Naive thymus-derived CD8-positive, alpha-beta T cell (primary cell): ENCODE measurements around the gene ARL15. TPM values are rescaled to one million over a fixed set of nuclear protein-coding genes. Genes with fewer than 3 reads are reported as not detected.
A peak's percentile ranks its signal among the peaks of the same experiment; 100 is the strongest.

Source experiments
- ATAC-seq, 2 donors: fragments of 150-1000 bp; cut with Tn5 transposase in 1 of 2; sonication (Bioruptor Pico), chemical (Tn5 transposase) in 1 of 2; 1 replicate in 1 of 2; 2 replicates in 1 of 2; pipeline ENCODE4 v1.10.0; 2021; ENCODE audit warnings: mild to moderate bottlenecking in 2 of 2, moderate library complexity in 2 of 2
- POLR2A ChIA-PET: fragments of 350-600 bp; sonication (Branson Sonifier 250); formaldehyde crosslinking; loops from one replicate; lab custom pipeline; 2021; ENCODE audit warnings: antibody characterized with exemption; lab: Charles Lee
- DNase-seq, 10 donors: peaks; one replicate each; pipeline versions ENCODE4 v3.0.0 to v3.0.0-alpha.2; 2020 to 2022
- H3K27ac Mint-ChIP-seq, 10 donors: one replicate each; pipeline ENCODE4 v1.8.0; 2020 to 2022; ENCODE audit warnings: mild to moderate bottlenecking in 10 of 10, mixed read lengths in 10 of 10, moderate library complexity in 4 of 10, inconsistent platforms in 1 of 10
- H3K27me3 Mint-ChIP-seq, 5 donors: one replicate each; pipeline ENCODE4 v1.8.0; 2021 to 2022; ENCODE audit warnings: mixed read lengths in 5 of 5
- H3K36me3 Mint-ChIP-seq, 3 donors: one replicate each; pipeline ENCODE4 v1.8.0; 2020 to 2022; ENCODE audit warnings: mixed read lengths in 3 of 3, mild to moderate bottlenecking in 2 of 3, inconsistent platforms in 1 of 3
- H3K4me1 Mint-ChIP-seq, 4 donors: one replicate each; pipeline ENCODE4 v1.8.0; 2021 to 2022; ENCODE audit warnings: mixed read lengths in 4 of 4
- H3K4me3 Mint-ChIP-seq, 10 donors: one replicate each; pipeline ENCODE4 v1.8.0; 2020 to 2022; ENCODE audit warnings: mild to moderate bottlenecking in 10 of 10, mixed read lengths in 10 of 10, moderate library complexity in 6 of 10, inconsistent platforms in 1 of 10
- H3K9me3 Mint-ChIP-seq, 9 donors: one replicate each; pipeline ENCODE4 v1.8.0; 2020 to 2022; ENCODE audit warnings: mixed read lengths in 9 of 9, mild to moderate bottlenecking in 3 of 9, inconsistent platforms in 1 of 9, moderate library complexity in 1 of 9
- polyA plus RNA-seq, 3 donors: library from polyadenylated mRNA; unstranded; fragments of 300-500 nt; fragmentation: Illumina TruSeq; gene quantifications; one replicate each; pipeline ENCODE4 v1.2.3, GENCODE V29; 2021
- total RNA-seq, 8 experiments: library from RNA in 2 of 8; stranded (reverse) in 2 of 8; gene quantifications; one replicate each; pipeline ENCODE4 v1.2.3 and lab custom pipeline; 2021 to 2026

ARL15 gene
- total and polyA plus RNA-seq, 5 experiments from 2014 or later, result 9.9 to 15.2 (median 12.4) TPM

DNA sequence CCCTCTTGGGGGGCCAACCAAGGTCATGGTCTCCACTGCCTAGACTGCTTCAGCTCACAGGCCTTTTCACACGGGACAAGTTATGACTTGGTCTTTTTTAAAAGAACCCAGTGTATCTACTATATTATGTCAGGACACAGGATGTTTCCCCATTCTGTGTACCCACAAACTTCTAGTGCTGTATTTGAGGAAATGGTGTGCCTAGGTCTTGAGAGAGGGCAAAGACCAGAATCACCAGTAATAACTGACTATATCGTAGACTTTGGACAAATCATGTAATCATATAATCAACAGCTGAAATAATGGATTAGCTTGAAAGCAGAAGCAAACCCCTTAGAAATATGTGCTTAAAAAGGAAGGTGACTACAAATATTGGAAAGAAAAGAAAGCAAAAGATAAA, 133.3 kb downstream of the ARL15 start:
- H3K9me3 Mint-ChIP-seq, result peaks cover 4 to 35% (median 14%) of the 10 kb centered on the region in 9 donors
- H3K4me3 Mint-ChIP-seq, result no peak overlapping the region
- ATAC-seq (no peak), DNase-seq (no peak)
- H3K36me3 Mint-ChIP-seq, result peaks cover 9 to 43% (median 23%) of the 10 kb centered on the region in 3 donors
- no peaks in the 10 kb centered on the region for H3K27me3 Mint-ChIP-seq
- POLR2A ChIA-PET, result no interaction called here
- peaks cover 8 to 34% (median 11%) of the 10 kb centered on the region in 4 donors for H3K4me1 Mint-ChIP-seq
- H3K27ac Mint-ChIP-seq, result no peak overlapping the region

DNA sequence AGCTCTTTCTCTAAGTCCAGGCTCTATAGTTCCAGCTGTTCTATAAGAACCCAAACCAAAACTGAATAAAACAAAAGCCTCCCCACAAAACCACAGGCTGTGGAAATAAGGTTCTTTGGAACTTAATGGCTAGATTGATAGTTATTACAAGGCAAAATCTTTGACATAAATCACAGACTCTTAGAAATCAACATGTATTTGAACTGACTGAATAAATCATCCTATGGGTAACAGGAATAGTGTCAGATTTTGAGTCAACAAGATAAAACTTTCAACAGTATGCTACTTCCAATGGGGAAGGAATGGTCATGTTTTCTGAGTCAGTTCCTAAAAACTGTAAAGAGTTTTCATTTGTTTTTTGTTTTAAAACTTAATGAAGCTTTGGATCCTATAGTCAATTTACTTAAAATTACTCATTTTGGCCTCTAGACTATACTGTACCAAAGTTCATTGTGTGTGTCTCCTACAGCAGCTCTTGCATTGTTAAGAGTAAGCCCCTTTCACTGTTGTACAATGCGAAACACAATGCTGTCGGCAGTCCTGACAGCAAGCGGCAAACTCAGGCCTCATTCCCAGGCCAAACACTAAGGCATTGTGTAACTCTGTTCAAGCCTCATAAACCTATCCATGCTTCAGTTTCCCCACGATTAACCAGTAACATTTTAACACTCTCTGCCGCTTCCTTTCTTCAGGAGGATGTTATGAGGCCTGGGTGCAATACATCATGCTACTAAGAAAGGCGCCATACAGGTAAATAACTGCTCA, 134.1 kb downstream of the ARL15 start:
- H3K9me3 Mint-ChIP-seq, result peaks cover 4 to 35% (median 14%) of the 10 kb centered on the region in 9 donors
- peaks cover 8 to 34% (median 12%) of the 10 kb centered on the region in 4 donors for H3K4me1 Mint-ChIP-seq
- peaks cover 10 to 46% (median 23%) of the 10 kb centered on the region in 3 donors for H3K36me3 Mint-ChIP-seq
- peak overlapping the region in 1 of 10 donors; percentile 57 for H3K4me3 Mint-ChIP-seq
- H3K27me3 Mint-ChIP-seq, result no peaks in the 10 kb centered on the region
- POLR2A ChIA-PET, result no interaction called here
- DNase-seq (no peak), ATAC-seq (no peak)
- H3K27ac Mint-ChIP-seq, result peak overlapping the region in 1 of 10 donors; percentile 37

DNA sequence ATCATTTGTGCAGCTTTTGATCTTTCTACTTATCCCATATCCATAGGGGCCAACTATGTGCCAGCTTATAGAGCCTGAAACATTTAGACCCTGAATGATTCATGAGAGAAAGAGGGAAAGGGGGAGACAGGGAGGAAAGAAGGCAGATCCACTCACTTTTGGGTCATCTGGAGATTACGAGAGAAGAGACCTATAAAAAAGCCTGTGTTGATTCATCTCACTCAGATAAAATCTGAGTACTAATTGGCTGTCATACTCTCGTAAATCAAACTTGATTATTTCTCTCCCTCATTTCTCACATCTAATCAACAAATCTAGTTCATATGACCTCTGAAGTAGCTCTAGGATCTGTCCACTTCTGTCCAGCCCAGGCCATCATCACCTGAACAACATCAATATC, 137.1 kb downstream of the ARL15 start:
- no peak for DNase-seq
- Mint-ChIP-seq H3K4me3 (no peak overlapping the region), H3K27me3 (no peaks in the 10 kb centered on the region), H3K27ac (peak overlapping the region in 1 of 10 donors; percentile 7), H3K4me1 (peaks cover 7 to 33% (median 16%) of the 10 kb centered on the region in 4 donors), H3K9me3 (peaks cover 4 to 35% (median 14%) of the 10 kb centered on the region in 9 donors), H3K36me3 (peaks cover 35 to 56% (median 43%) of the 10 kb centered on the region in 3 donors)
- no peak for ATAC-seq
- POLR2A ChIA-PET, result no interaction called here

DNA sequence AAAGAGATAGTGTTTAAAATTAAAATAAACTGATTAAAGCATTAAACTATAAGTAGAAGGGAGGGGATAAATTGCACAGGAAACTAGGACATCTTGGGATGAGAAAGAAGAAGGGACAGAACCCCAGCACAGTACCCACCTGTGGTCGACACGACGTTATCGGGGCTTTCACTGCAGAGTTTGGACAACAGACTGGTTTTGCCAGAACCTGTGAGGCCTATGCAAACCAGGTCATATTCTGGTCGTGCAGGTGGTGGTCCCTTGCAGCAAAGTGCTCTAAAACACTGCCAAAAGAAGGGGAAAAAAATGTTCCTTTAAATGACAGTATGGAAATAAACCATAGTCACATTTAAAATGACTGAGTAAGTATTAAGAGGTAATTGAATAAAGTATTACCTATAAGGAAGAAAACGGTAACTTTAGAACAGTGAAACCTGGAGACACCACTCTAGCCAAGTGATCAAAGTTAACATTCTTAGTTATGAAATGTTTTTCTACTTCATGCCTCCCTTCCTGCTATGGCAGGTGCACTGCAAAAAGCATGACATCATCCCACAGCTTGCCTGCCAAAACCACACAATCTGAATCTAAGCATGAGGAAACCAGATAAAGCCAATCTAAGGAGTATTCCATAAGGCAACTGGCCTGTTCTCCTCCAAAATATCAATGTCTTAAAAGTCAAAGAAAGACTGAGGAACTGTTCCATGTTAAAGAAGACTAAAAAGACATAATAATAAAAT, 138.6 kb downstream of the ARL15 start:
- Mint-ChIP-seq H3K36me3 (peaks cover 49 to 68% (median 53%) of the 10 kb centered on the region in 3 donors), H3K9me3 (peaks cover 6 to 32% (median 14%) of the 10 kb centered on the region in 9 donors), H3K27me3 (no peaks in the 10 kb centered on the region), H3K4me1 (peaks cover 4 to 21% (median 12%) of the 10 kb centered on the region in 4 donors), H3K4me3 (no peak overlapping the region), H3K27ac (no peak overlapping the region)
- ATAC-seq, result no peak
- POLR2A ChIA-PET, result no interaction called here
- no peak for DNase-seq

DNA sequence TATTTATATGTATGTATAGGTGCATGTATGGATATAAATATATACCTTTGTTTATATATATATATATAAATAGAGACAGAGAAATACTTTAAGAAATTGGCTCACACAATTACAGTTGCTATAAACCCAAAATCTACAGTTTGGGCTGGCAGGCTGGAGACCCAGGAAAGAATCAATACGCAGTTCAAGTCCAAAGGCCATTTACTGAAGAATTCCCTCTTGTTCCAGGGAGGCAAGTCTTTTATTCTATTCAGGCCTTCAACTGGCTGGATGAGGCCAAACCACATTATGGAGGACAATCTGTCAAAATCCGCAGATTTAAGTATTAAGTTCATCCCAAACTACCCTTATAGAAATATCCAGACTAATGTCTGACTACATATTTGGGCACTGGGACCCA, 144.7 kb downstream of the ARL15 start:
- H3K4me1 Mint-ChIP-seq, result peaks cover 0 to 16% (median 0%) of the 10 kb centered on the region in 4 donors
- no peak overlapping the region for H3K27ac Mint-ChIP-seq
- no peaks in the 10 kb centered on the region for H3K27me3 Mint-ChIP-seq
- POLR2A ChIA-PET, result no interaction called here
- ATAC-seq (no peak), DNase-seq (no peak)
- H3K9me3 Mint-ChIP-seq, result peaks cover 0 to 17% (median 5%) of the 10 kb centered on the region in 9 donors
- peaks cover 42 to 53% (median 42%) of the 10 kb centered on the region in 3 donors for H3K36me3 Mint-ChIP-seq
- H3K4me3 Mint-ChIP-seq, result no peak overlapping the region

DNA sequence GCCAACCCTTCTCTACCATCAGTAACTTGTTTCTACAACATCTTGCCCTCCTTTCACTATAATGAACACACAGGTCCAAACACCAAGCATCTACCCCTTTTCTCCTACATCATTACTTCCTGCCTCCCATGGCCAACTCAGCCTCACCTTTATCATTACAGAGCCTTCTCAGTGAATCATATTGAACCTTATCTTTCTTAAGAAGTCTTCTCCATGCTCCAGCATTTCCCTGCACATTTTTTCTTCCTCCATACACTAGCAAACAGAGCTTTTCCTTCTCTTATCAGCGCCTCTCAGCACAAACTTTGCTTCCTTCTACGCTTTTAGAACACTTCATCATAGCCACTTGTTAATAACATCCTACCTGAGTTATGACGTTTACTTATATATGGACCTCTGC, 148.2 kb downstream of the ARL15 start:
- ATAC-seq (no peak), DNase-seq (no peak)
- POLR2A ChIA-PET, result interaction anchor here (0.6 kb wide), 1 partner anchor 679 kb away, joined by 3 read pairs; no protein-coding TSS in a partner anchor
- H3K4me1 Mint-ChIP-seq, result peaks cover 0 to 9% (median under 1%) of the 10 kb centered on the region in 4 donors
- H3K27me3 Mint-ChIP-seq, result no peaks in the 10 kb centered on the region
- H3K4me3 Mint-ChIP-seq, result no peak overlapping the region
- peaks cover 18 to 27% (median 24%) of the 10 kb centered on the region in 3 donors for H3K36me3 Mint-ChIP-seq
- H3K27ac Mint-ChIP-seq, result peak overlapping the region in 2 of 10 donors; percentile 4 to 9
- H3K9me3 Mint-ChIP-seq, result peaks cover 0 to 13% (median 5%) of the 10 kb centered on the region in 9 donors

DNA sequence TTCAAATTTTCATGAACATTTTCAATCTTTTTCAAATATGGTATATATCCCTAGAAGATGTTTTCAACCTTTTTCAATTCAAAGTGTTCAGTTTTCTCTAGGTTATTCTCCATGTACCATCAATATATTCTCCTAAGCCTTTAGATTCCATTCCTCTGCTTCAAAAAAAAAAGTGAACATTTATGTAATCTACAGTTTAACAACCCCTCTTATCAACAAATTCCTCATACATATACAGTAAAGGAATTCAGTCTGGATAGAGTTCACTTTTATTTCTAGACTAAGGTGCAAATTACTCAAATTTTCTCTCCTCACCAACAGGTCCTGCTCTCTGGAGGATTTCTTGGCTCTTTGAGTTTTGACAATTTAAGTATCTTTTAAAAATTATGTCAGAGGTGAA, 150.0 kb downstream of the ARL15 start:
- H3K27ac Mint-ChIP-seq, result no peak overlapping the region
- H3K27me3 Mint-ChIP-seq, result no peaks in the 10 kb centered on the region
- H3K4me1 Mint-ChIP-seq, result peaks cover 0 to 9% (median under 1%) of the 10 kb centered on the region in 4 donors
- H3K9me3 Mint-ChIP-seq, result peaks cover 0 to 9% (median 0%) of the 10 kb centered on the region in 9 donors
- ATAC-seq, result no peak
- no peak for DNase-seq
- H3K36me3 Mint-ChIP-seq, result peaks cover 9 to 23% (median 22%) of the 10 kb centered on the region in 3 donors
- POLR2A ChIA-PET, result no interaction called here
- no peak overlapping the region for H3K4me3 Mint-ChIP-seq

DNA sequence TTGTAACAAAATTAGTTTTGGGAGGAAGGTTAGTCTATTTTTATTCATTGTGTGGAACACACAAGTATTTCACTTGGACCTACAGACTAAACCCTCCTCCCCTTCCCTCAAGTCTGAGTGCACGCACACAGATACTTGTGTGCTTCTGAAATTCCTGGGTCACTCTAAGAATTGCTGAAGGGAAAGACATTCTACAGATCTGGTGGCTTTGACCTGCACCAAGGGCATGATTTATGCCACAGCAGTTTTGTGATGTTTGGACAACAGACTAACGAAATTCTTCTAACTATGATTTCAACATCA, 150.5 kb downstream of the ARL15 start:
- no peaks in the 10 kb centered on the region for H3K27me3 Mint-ChIP-seq
- no peak overlapping the region for H3K4me3 Mint-ChIP-seq
- peaks cover 0 to 8% (median 0%) of the 10 kb centered on the region in 9 donors for H3K9me3 Mint-ChIP-seq
- ATAC-seq, result no peak
- POLR2A ChIA-PET, result no interaction called here
- peaks cover 0 to 9% (median under 1%) of the 10 kb centered on the region in 4 donors for H3K4me1 Mint-ChIP-seq
- H3K27ac Mint-ChIP-seq, result no peak overlapping the region
- H3K36me3 Mint-ChIP-seq, result peaks cover 7 to 23% (median 22%) of the 10 kb centered on the region in 3 donors
- no peak for DNase-seq

DNA sequence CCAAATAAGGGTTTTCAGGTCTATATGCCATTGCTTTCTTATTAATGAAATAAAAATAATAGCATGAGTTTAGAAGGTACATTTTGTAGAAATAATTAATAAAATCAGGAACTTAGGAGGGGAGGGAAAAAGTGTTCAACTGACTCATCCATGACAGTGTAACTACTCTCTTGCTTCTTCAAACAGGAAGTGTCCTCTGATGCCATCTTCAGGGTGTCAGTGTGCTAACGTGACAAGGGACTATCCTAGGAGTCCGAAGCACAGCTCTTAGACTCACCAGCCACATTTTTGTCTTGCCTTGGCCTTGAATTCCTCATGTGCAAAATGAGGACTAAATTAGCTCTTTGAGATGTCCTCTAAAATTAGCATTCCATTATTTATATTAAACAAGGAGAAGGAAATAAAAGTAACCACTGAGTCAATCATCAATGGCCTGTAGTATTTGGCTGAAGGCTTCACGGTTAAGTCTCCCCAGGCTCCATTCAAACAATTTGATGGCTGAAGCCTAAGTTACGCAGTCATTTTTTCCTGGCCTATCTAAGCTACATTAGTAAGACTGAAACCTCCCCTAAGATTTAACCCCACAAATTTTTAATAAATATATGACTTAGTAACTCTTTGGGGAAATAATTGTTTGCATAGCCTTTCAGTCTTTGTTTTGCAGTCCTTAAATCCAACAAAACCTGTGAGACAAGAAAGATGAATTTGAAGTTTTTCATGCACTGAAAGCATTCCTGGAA, 151.1 kb downstream of the ARL15 start:
- DNase-seq, result no peak
- Mint-ChIP-seq H3K4me1 (peaks cover 0 to 9% (median under 1%) of the 10 kb centered on the region in 4 donors), H3K9me3 (peaks cover 0 to 6% (median 0%) of the 10 kb centered on the region in 9 donors), H3K27ac (no peak overlapping the region), H3K36me3 (peaks cover 2 to 25% (median 21%) of the 10 kb centered on the region in 3 donors), H3K27me3 (no peaks in the 10 kb centered on the region), H3K4me3 (no peak overlapping the region)
- POLR2A ChIA-PET, result no interaction called here
- ATAC-seq, result no peak

DNA sequence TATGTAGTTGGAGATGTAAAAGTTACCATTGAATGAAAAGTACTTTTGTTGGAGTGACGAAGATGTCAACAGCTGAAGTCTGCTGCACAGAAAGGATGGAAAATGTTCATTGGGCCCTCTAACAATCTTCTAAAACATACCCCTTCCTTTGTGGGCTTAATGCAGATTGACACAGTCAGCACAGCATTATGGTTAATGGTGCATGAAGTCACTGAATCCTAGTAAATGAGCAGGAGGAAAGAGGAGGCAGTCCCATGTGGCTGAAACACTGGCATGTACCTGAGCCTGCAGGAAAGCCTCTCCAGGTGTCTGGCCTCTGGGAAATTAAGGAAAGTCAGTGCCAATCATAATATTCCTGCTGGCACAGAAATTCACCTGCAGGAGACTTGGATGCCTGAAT, 153.8 kb downstream of the ARL15 start:
- Mint-ChIP-seq H3K4me1 (peaks cover 0 to 3% (median under 1%) of the 10 kb centered on the region in 4 donors), H3K36me3 (peaks cover 0 to 40% (median 22%) of the 10 kb centered on the region in 3 donors), H3K4me3 (no peak overlapping the region), H3K27me3 (no peaks in the 10 kb centered on the region), H3K9me3 (no peaks in the 10 kb centered on the region), H3K27ac (no peak overlapping the region)
- ATAC-seq (no peak), DNase-seq (no peak)
- POLR2A ChIA-PET, result no interaction called here

DNA sequence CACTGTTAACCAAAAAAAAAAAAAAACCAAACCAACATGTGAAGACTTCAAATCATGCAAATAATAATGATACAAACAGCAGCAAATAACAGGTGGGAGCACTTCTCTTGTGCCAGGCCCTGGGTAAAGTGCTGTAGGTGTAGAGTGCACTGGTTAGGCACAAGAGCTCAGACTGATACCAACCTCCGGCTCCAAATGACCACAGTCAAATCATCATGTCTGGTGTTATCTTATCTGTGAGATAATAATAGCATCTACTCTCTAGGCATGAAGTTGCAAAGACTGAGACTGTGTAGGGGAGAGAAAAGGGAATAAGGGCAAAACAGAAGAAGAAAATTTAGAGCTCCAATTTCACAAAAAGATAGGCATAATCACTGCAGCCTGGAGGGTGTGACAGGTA, 159.5 kb downstream of the ARL15 start:
- Mint-ChIP-seq H3K36me3 (peaks cover 0 to 40% (median 25%) of the 10 kb centered on the region in 3 donors), H3K27ac (no peak overlapping the region), H3K4me3 (no peak overlapping the region), H3K9me3 (no peaks in the 10 kb centered on the region), H3K4me1 (peaks cover 0 to 6% (median 0%) of the 10 kb centered on the region in 4 donors), H3K27me3 (no peaks in the 10 kb centered on the region)
- DNase-seq (no peak), ATAC-seq (no peak)
- POLR2A ChIA-PET, result no interaction called here

DNA sequence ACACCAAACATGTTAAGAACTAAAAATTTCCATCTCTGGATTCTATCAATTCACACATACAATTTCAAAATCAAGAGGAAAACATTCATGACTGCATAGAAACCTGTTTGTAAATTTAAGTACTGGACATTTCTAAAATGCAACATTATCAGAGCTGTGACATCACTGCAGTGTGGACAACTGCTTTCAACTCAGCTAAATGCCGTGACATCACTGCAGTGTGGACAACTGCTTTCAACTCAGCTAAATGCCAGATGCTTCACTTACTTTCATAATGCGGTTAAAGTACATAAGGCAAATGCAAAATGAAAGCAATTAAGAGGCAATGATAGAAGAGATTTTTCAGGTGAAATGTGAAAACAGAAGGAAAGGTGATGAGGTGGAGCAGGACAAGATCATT, 161.5 kb downstream of the ARL15 start:
- no peaks in the 10 kb centered on the region for H3K9me3 Mint-ChIP-seq
- no peak overlapping the region for H3K27ac Mint-ChIP-seq
- ATAC-seq (no peak), DNase-seq (no peak)
- H3K4me1 Mint-ChIP-seq, result peaks cover 0 to 6% (median 0%) of the 10 kb centered on the region in 4 donors
- H3K36me3 Mint-ChIP-seq, result peaks cover 0 to 41% (median 31%) of the 10 kb centered on the region in 3 donors
- no peaks in the 10 kb centered on the region for H3K27me3 Mint-ChIP-seq
- POLR2A ChIA-PET, result no interaction called here
- no peak overlapping the region for H3K4me3 Mint-ChIP-seq
